ENCODE results near the gene ATP6AP2. TPM values are rescaled to one million over a fixed set of nuclear protein-coding genes. Genes with fewer than 3 reads are reported as not detected.

The ATP6AP2 gene, protein sequence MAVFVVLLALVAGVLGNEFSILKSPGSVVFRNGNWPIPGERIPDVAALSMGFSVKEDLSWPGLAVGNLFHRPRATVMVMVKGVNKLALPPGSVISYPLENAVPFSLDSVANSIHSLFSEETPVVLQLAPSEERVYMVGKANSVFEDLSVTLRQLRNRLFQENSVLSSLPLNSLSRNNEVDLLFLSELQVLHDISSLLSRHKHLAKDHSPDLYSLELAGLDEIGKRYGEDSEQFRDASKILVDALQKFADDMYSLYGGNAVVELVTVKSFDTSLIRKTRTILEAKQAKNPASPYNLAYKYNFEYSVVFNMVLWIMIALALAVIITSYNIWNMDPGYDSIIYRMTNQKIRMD
- total RNA-seq, result 100 to 1,000 TPM in 1 of 2 donors, 10 to 100 TPM in 1; 81.9 to 114 TPM

- peak; percentile 92 for DNase-seq
- TF ChIP-seq, protein P1, sequence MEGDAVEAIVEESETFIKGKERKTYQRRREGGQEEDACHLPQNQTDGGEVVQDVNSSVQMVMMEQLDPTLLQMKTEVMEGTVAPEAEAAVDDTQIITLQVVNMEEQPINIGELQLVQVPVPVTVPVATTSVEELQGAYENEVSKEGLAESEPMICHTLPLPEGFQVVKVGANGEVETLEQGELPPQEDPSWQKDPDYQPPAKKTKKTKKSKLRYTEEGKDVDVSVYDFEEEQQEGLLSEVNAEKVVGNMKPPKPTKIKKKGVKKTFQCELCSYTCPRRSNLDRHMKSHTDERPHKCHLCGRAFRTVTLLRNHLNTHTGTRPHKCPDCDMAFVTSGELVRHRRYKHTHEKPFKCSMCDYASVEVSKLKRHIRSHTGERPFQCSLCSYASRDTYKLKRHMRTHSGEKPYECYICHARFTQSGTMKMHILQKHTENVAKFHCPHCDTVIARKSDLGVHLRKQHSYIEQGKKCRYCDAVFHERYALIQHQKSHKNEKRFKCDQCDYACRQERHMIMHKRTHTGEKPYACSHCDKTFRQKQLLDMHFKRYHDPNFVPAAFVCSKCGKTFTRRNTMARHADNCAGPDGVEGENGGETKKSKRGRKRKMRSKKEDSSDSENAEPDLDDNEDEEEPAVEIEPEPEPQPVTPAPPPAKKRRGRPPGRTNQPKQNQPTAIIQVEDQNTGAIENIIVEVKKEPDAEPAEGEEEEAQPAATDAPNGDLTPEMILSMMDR (IDR thresholded peaks at IDR 0.05), result no peak
- Histone ChIP-seq H3K36me3 (no peaks in the 10 kb centered on the region), H3K27me3 (no peaks in the 10 kb centered on the region), H3K4me1 (no peaks in the 10 kb centered on the region), H3K9me3 (no peaks in the 10 kb centered on the region), H3K27ac (peak within 1 kb of the TSS; percentile 81), H3K9ac (ENCODE audit: low read depth in 2 of 2, low read length in 2 of 2) (peak within 1 kb of the TSS; percentile 52 to 63), H3K4me3 (peak within 1 kb of the TSS; percentile 78)
- intact Hi-C loops (cut with DNase I), result no loop called here
Observed at GRCh38 chrX:40580537-40581335, at the start of gene ATP6AP2. TSS of gene ATP6AP2 (plus strand) at chrX:40580970. CDS start at chrX:40581066, 96 bp downstream.

DNA sequence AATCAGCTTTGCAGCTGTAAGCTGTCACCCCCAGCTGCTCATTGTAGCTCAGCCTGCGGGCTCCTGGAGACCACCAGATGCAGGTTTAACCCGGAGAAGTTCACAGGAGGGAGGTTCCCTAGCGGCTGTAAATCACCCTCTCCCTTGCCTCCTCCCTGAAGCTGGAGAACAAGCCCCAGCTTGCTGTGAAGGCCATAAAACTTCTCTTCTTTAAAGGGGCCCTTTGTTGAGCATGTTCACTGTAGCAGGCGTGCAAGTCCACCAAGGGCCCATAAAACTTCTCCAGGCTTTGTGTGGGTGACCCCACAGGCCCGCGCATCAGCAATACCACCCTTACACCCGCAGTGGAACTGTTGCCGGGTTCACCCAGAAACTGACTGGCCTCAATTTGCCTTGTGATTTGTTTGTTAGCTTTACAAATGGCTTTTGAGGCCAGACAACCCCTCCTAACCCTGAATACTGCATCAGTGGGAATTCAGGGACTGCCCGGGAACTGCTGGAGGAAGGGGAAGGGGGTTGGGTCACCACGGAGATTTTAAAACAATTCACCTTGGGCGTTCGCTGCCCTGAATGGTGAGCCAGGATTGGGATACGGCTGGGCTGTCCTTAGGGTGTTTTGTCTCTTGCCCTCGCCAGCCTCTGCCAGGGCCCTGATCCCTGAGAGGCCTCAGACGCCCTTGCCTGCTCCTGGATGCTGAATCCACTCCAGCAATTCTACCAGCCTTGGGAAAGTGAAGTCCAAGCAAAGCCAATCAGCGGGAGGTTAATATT is 49.5 kb upstream of the ATP6AP2 start:
- H3K9me3 ChIP-seq, result no peaks in the 10 kb centered on the region
- DNase-seq, result no peak
- no peaks in the 10 kb centered on the region for H3K27me3 ChIP-seq
- intact Hi-C loops (cut with DNase I), result no loop called here
- no peak overlapping the region for H3K9ac ChIP-seq (ENCODE audit: low read depth in 2 of 2, low read length in 2 of 2)
- no peaks in the 10 kb centered on the region for H3K4me1 ChIP-seq
- H3K27ac ChIP-seq, result no peak overlapping the region
- H3K36me3 ChIP-seq, result no peaks in the 10 kb centered on the region
- H3K4me3 ChIP-seq, result no peak overlapping the region
- TF ChIP-seq, protein P1 (IDR thresholded peaks at IDR 0.05), result no peak

DNA sequence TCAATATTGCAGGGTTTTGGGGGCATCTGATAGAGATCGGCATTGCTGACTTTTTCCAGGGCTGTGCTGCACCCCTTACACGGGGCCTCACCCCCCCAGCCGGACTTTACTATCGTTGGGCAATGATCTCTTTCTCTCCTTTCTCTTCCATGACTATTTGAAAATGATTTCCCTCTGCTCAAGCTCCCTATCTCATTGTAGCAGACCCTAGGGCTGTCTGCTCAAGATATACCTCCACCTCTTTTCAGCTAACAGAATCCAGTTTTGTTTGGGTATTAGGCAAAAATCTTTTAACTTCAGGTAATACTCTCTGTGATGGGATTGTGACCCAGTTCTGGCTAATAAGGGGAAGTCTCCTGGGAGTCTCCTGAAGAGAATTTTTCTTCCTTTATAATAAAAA is 43.5 kb upstream of the ATP6AP2 start:
- H3K4me3 ChIP-seq, result no peak overlapping the region
- H3K4me1 ChIP-seq, result no peaks in the 10 kb centered on the region
- no peaks in the 10 kb centered on the region for H3K27me3 ChIP-seq
- no peaks in the 10 kb centered on the region for H3K36me3 ChIP-seq
- TF ChIP-seq, protein P1 (IDR thresholded peaks at IDR 0.05), result no peak
- no peak overlapping the region for H3K27ac ChIP-seq
- H3K9ac ChIP-seq (ENCODE audit: low read depth in 2 of 2, low read length in 2 of 2), result no peak overlapping the region
- no peak for DNase-seq
- H3K9me3 ChIP-seq, result no peaks in the 10 kb centered on the region
- intact Hi-C loops (cut with DNase I), result no loop called here

DNA sequence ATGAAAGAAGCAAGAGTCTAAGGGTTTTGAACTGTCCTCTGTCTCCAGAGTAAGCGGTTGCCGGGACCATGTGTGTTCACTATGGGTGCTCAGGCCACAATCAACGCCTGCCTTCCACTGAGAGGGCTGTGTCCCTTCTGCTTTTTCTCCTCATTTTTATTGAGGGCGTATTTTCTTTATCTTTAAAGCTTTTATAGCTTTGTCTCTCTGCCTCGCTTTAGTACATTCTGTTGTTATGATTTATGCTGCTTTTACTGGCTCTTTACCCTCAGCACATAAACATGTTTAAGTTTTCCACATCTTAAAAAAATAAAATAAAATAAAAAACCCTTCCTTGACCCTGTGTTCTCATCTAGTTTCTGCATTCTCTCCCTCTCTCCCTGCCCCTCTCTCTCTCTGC is 42.4 kb upstream of the ATP6AP2 start:
- Histone ChIP-seq H3K9ac (ENCODE audit: low read depth in 2 of 2, low read length in 2 of 2) (no peak overlapping the region), H3K36me3 (no peaks in the 10 kb centered on the region), H3K9me3 (no peaks in the 10 kb centered on the region), H3K4me3 (no peak overlapping the region), H3K4me1 (no peaks in the 10 kb centered on the region), H3K27ac (no peak overlapping the region), H3K27me3 (no peaks in the 10 kb centered on the region)
- intact Hi-C loops (cut with DNase I), result no loop called here
- no peak for DNase-seq
- TF ChIP-seq, protein P1 (IDR thresholded peaks at IDR 0.05), result no peak

Data from colonic mucosa (tissue), 4 donors.